Ecto neural progenitor cell (in vitro differentiated cells): Measurements from ENCODE around the gene RASAL2.
"Not testable (repeated sequence)": the region's sequence is repeated elsewhere in the genome, so short reads cannot be mapped to it uniquely, and the experiment has no call there.

Experiments used
- DNase-seq: peaks from one replicate; pipeline ENCODE4 v3.0.0-alpha.2; 2018; ENCODE audit warnings: low spot score

Gene RASAL2

GRCh38 chr1:178119628-178120027, 25.7 kb downstream of the RASAL2 start:
- DNase-seq, result no peak

- no peak for DNase-seq
Measured at GRCh38 chr1:178120088-178120487, 26.2 kb downstream of the RASAL2 start.

DNA sequence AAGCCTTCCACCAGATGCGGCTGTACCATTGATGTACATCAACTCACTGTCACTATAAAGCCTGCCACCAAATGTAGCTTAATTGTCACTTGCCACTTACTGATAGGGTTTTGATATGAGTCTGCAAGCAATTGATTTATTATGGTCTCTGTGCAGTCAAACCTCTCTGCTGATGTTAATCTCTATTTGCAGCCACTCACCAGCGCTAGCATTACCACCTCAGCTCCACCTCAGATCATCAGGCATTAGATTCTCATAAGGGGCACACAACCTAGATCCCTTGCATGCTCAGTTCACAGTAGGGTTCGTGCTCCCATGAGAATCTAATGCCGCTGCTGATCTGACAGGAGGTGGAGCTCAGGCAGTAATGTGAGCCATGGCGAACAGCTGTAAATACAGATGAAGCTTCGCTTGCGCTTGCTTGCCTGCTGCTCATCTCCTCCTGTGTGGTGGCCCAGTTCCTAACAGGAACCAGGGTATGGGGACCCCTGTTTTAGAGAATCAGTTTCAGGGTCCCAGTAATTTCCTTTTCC, 26.7 kb downstream of the RASAL2 start:
- not testable (repeated sequence) for DNase-seq

- no peak for DNase-seq
Measured at GRCh38 chr1:178121883-178122282, 28.0 kb downstream of the RASAL2 start.

DNA sequence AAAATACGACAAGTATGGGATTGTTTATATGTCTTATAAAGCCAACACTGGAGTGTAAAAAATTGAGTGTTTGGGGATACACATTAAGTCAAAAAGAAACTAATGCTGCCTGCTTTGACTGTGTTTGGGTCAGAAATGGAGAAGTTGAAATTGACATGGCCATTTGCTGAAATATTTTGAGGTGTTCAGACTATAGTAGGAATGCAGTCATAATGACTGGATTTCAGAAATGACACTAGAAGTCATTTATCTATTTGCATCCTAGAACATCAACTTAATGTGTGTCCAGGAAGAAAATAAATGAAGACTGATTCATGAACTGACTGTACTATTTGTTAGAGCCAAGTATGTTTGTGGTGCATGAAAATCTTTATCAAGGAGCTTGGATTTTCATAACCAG, 28.4 kb downstream of the RASAL2 start:
- DNase-seq, result no peak

DNA sequence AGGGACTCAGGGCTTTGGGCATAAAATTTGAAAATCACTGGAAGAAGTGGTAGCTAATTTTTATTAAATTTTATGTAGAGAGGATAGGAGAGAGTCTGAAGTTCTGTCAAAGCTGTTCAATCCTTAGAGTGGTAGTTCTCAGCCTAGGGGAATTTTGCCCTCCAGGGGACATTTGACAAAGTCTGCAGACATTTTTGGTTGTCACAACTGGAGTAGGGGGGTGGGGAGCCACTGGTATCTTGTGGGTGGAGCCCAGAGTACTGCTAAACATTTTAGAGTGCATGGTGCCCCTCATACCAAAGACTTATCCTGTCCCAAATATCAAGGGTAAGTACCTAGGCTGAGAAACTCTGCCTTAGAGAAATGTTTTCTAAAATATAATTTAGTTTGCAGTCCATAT, 30.2 kb downstream of the RASAL2 start:
- DNase-seq, result no peak

DNA sequence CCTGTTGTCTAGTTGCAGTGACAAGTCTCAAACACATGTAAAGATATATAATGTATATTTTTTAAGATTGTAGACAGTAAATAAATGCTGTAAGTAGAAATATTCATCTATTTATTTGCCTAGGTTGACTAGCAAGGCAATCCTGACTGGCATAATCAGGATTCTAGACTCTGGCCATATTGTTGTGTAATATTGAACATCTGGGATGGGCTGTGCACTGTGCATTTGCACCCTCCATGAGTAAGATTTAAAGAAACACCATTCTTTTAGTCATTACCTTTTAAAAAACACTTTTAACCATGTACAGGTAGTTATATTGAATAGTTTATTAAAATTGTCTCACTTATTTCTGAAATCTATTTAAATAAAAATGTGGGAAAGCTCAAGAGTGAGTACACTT, 32.4 kb downstream of the RASAL2 start:
- DNase-seq, result no peak

DNA sequence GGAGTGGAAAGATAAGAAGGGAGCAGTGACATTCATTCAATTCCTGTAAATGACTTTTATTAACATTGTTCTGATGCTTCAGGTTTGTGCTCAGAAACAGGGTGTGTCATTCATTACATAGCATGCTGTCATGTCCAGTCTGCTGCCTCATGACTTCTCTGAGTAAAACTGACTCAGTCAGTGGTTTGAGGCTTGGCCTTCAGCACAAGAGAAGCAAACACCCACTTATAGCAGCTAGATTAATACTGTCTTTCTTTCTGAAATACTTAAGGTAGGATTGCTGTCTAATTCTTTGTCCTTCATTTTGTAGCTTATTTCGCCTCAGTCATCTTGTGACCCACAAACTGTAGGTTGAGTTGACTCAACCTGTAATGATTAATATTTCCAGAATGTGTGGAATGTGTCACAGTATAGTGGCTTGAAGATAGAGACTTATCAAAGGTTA, 32.9 kb downstream of the RASAL2 start:
- no peak for DNase-seq

DNA sequence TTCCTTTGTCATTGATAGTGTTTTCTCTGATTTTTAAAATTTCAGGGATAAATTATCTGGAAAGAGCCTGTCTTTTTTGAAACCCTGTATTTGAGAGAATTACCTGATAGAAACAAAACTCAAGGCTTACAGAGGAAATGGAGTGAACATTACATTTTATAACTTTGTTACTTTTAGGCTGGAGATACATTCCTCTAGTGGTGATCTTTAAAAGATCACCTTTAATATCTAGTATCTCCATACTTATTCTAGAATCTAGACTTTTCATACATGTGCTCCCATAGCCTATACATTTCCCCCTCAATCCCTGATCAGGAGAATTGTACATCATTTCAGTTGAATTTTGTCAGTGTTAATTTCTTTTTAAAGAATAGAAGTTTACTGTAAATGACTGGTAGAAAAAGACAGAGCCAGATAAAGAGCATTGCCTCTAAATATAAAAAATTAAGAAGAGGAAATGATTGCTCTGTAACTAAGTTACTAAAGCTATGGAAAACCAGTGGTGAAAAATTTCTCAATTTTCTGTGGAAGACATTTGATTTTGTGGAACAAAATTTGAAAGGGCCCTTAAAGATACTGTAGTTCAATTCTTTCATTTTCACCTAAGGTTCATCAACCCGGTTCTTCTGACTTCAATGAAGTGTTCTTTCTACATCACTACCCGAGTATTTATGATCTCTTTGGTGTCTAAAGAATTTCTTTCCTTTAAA, 33.7 kb downstream of the RASAL2 start:
- no peak for DNase-seq

GRCh38 chr1:178133239-178133989, 39.5 kb downstream of the RASAL2 start:
- no peak for DNase-seq

DNA sequence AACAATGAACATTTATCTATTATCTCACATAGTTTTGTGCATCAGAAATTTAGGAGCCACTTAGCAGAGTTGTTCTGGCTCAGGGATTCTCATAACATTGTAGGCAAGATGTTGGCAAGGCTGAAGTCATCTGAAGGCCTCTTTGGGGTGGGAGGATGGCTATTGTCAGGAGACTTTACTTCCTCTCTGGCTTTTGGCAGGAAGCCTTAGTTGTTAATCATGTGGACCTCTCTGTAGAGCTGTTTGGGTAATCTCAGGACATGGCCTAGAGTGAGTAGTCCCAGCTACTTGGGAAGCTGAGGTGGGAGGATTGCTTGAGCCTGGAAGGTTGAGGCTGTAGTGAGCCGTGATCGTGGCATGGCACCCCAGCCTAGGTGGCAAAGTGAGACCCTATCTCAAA, 40.2 kb downstream of the RASAL2 start:
- no peak for DNase-seq

DNA sequence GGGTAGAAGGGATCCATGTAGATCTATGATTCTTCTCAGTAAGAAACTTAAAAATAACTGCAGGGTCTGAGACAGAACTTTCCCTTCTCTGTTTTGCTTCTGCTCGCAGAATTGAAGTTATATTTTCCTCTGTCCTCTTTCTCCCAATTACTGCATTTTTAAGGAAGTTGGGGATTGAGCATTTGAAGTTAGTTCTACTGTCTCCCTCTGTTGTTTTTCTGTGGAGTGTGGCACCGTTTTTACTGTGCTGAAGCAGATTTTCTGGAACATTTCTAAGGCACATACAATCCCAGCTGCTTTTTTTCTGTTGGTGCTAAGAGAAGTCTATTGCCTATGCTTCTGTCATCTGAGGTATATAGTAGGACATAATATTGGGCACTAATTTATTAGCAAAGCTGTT, 43.3 kb downstream of the RASAL2 start:
- no peak for DNase-seq

GRCh38 chr1:178142806-178143205, 48.9 kb downstream of the RASAL2 start:
- no peak for DNase-seq

DNA sequence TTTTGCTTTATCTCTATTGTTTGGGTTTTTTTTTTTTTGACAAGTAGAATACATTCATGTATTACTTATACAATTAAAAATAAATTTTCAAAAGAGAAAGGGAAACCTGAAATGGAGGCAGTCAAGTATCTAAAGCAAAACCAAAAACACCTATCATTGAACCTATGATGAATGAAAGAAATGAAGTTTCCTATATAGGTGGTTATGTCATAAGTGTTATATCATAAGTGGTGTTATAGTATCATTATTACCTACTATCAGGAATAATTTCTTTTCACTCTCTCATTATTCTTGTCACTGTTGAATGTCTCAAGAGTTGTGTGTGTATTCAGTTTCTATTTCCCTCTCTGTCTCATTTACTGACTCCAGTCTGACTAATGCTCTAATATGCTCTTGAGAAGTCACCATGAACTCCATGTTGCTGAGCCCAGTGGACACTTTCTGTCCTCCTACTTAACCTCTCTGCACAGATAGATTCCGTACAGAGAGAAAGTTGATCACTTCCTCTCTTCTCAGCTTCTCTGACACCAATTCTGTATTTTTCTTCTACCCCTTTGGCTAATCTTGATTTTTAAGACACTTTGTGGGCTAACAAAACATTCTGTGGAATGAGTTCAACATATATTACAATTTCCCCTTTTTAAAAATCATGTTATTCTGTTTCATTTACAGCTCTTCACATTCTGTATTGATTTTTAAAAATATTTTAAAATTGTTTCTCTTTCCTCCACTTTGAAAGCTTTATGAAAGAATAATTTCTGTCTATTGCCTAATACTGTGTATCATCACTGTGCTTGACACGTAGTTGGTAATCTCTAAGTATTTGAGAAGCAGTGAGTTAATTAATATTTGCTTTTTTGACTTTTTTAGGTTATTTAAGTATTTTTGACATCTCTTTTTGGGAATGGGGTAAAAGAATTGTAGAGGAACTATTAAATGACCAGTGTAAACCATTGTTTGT, 50.1 kb downstream of the RASAL2 start:
- DNase-seq, result no peak

GRCh38 chr1:178145605-178146004, 51.7 kb downstream of the RASAL2 start:
- no peak for DNase-seq

- DNase-seq, result no peak
Measured at GRCh38 chr1:178146436-178146835, 52.5 kb downstream of the RASAL2 start.

- no peak for DNase-seq
Measured at GRCh38 chr1:178150610-178151009, 56.7 kb downstream of the RASAL2 start.

DNA sequence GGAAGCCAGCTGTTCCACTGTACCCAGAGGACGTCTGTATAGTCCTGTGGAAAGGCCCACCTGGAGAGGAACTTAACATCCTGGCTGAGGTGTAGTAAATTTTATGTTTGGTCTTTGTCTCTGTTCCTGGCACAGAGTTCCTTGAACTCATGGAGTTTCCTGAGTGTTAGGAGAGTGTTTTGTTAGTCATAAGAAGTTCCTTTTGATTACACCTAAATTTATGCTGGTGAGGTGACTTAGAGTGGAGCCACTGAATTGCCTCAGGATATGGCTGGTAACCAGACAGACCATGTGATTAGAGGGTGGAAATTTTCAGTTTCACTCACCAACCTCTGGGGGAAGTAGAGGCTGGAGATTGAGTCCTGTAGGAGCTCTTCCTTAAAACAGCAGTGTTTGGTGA, 57.9 kb downstream of the RASAL2 start:
- DNase-seq, result no peak

- DNase-seq, result no peak
Measured at GRCh38 chr1:178155481-178156255, 61.8 kb downstream of the RASAL2 start.

- no peak for DNase-seq
Measured at GRCh38 chr1:178160736-178161475, 67.0 kb downstream of the RASAL2 start.

DNA sequence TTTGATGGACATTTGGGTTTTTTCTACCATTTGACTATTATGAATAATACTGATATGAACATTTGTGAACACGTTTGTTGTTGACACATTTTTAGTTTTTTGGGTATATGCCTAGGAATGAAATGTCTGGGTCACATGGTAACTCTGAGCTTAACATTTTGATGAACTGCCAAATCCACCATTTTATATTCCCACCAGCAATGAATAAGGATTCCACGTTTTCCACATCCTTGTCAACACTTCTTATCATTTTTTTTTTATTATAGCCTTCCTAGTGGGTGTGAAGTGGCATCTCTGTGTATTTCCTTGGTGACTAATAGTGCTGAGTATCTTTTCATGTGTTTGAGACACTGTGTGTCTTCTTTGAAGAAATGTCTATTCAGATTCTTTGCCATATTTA, 67.6 kb downstream of the RASAL2 start:
- DNase-seq, result no peak
